A549 (cell line): ENCODE results near the gene RASL10B. TPM values are rescaled to one million over a fixed set of nuclear protein-coding genes. Genes with fewer than 3 reads are reported as not detected.

ENCODE experiments used
- ATAC-seq, 2 experiments: fragments of 200-7000 bp in 1 of 2; fragments of >200 bp in 1 of 2; cut with Nextera tagmentation in 1 of 2; cut with Tn5 transposase in 1 of 2; 3 replicates each; pipeline versions ENCODE4 v1.8.0 to v1.9.1; 2018 to 2020; ENCODE audit warnings: mild to moderate bottlenecking in 1 of 2, moderate library complexity in 1 of 2
- CTCF ChIA-PET: fragments of 300-600 bp; sonication (Branson Sonifier 250); formaldehyde crosslinking; extraction: SDS; loops from one replicate; lab custom pipeline; 2021; ENCODE audit warnings: antibody characterized with exemption, inconsistent platforms; lab: Yijun Ruan, JAX
- POLR2A ChIA-PET: fragments of 350-600 bp; formaldehyde crosslinking; extraction: SDS; loops from one replicate; lab custom pipeline; 2021; ENCODE audit warnings: antibody characterized with exemption, inconsistent platforms; lab: Yijun Ruan, JAX
- DNase-seq, 2 experiments: peaks; one replicate each; pipeline versions ENCODE4 v3.0.0 to v3.0.0-alpha.2; 2011 to 2016; ENCODE audit warnings: low read depth in 1 of 2, low spot score in 1 of 2
- FAIRE-seq: peaks from 2 replicates; lab custom pipeline; 2011; peaks lifted over from hg19 to GRCh38; lab: Jason Lieb, UNC
- H3K27ac ChIP-seq, 2 experiments: fragments of >200 bp; sonication (Bioruptor Twin); formaldehyde crosslinking; 3 replicates each; pipeline ENCODE4 v1.5.1; 2016 to 2017
- H3K4me1 ChIP-seq: fragments of >200 bp; sonication (Bioruptor Twin); formaldehyde crosslinking; 3 replicates; pipeline ENCODE4 v1.6.1; 2016
- H3K4me2 ChIP-seq: fragments of >200 bp; sonication (Bioruptor Twin); formaldehyde crosslinking; 3 replicates; pipeline ENCODE4 v1.6.1; 2016
- H3K4me3 ChIP-seq: fragments of >200 bp; sonication (Bioruptor Twin); formaldehyde crosslinking; 3 replicates; pipeline ENCODE4 v1.5.1; 2016
- H3K9me3 ChIP-seq: fragments of >200 bp; sonication (Bioruptor Twin); formaldehyde crosslinking; 3 replicates; pipeline ENCODE4 v1.6.1; 2016
- CBX2 ChIP-seq: fragments of 200-600 bp; sonication (generic); IDR thresholded peaks from 2 replicates; pipeline ENCODE4 v1.6.1; 2016; ENCODE audit warnings: low read depth, mild to moderate bottlenecking, borderline replicate concordance
- CBX8 ChIP-seq: fragments of 200-600 bp; sonication (generic); IDR thresholded peaks from 2 replicates; pipeline ENCODE4 v1.6.1; 2016
- CTCF ChIP-seq: fragments of >200 bp; sonication (Bioruptor Twin); formaldehyde crosslinking; IDR thresholded peaks from 3 replicates; pipeline ENCODE4 v1.5.1; 2016
- E2F6 ChIP-seq: IDR thresholded peaks from 2 replicates; pipeline ENCODE4 v1.6.1; 2012; ENCODE audit warnings: low read depth, borderline replicate concordance
- EHF ChIP-seq: fragments of 250-450 bp; sonication (Bioruptor Pico); IDR thresholded peaks from 2 replicates; pipeline ENCODE4 v1.5.0; 2020; ENCODE audit warnings: mild to moderate bottlenecking
- FOXS1 ChIP-seq: fragments of 250-450 bp; sonication (Bioruptor Pico); IDR thresholded peaks from 2 replicates; pipeline ENCODE4 v1.5.0; 2020; ENCODE audit warnings: mild to moderate bottlenecking, moderate library complexity
- HDAC2 ChIP-seq: fragments of 200-600 bp; sonication (generic); IDR thresholded peaks from 2 replicates; pipeline ENCODE4 v1.6.1; 2016
- HES2 ChIP-seq: fragments of >200 bp; sonication (Bioruptor Twin); formaldehyde crosslinking; IDR thresholded peaks from 2 replicates; pipeline ENCODE4 v1.6.1; 2016
- HMGXB4 ChIP-seq: fragments of 250-450 bp; sonication (Bioruptor Pico); IDR thresholded peaks from 2 replicates; pipeline ENCODE4 v1.5.0; 2021; ENCODE audit warnings: mild to moderate bottlenecking, moderate library complexity, borderline replicate concordance
- HOXB13 ChIP-seq: fragments of 250-450 bp; sonication (Bioruptor Pico); IDR thresholded peaks from 2 replicates; pipeline ENCODE4 v1.5.0; 2020; ENCODE audit warnings: low read depth, mild to moderate bottlenecking, moderate library complexity
- JUN ChIP-seq, 2 experiments: fragments of >200 bp; sonication (Bioruptor Twin); formaldehyde crosslinking; IDR thresholded peaks; 2 replicates in 1 of 2; 3 replicates in 1 of 2; pipeline ENCODE4 v1.6.1; 2016 to 2017
- NFE2L2 ChIP-seq: fragments of 150-350 bp; conservative IDR thresholded peaks from 2 replicates; pipeline ENCODE4 v1.6.1; 2014; ENCODE audit warnings: low read length
- NPAS2 ChIP-seq: fragments of 250-450 bp; sonication (Bioruptor Pico); IDR thresholded peaks from 2 replicates; pipeline ENCODE4 v1.8.0; 2022; ENCODE audit warnings: mild to moderate bottlenecking, moderate library complexity, borderline replicate concordance
- PBX3 ChIP-seq: IDR thresholded peaks from 2 replicates; pipeline ENCODE4 v1.6.1; 2012
- POLR2AphosphoS2 ChIP-seq: conservative IDR thresholded peaks from 2 replicates; pipeline ENCODE4 v1.6.1; 2012; ENCODE audit warnings: low read length, improper control_type of control experiment, inconsistent platforms
- RCOR1 ChIP-seq: fragments of 150-350 bp; IDR thresholded peaks from 2 replicates; pipeline ENCODE4 v1.6.1; 2014; ENCODE audit warnings: antibody characterized with exemption, low read length, low read depth
- REST ChIP-seq: fragments of 200-600 bp; sonication (generic); IDR thresholded peaks from 2 replicates; pipeline ENCODE4 v1.6.1; 2016; ENCODE audit warnings: antibody characterized with exemption, mild to moderate bottlenecking, moderate library complexity
- SREBF2 ChIP-seq: fragments of 450-650 bp; IDR thresholded peaks from 2 replicates; pipeline ENCODE4 v1.6.1; 2014; ENCODE audit warnings: mild to moderate bottlenecking, moderate library complexity
- TFCP2L1 ChIP-seq: fragments of 250-450 bp; sonication (Bioruptor Pico); IDR thresholded peaks from 2 replicates; pipeline ENCODE4 v1.5.0; 2021; ENCODE audit warnings: mild to moderate bottlenecking
- ZFP36 ChIP-seq: fragments of 450-650 bp; IDR thresholded peaks from 2 replicates; pipeline ENCODE4 v1.6.1; 2014; ENCODE audit warnings: borderline replicate concordance; ENCODE audit not compliant: partially characterized antibody
- ZNF302 ChIP-seq: fragments of 250-450 bp; sonication (Bioruptor Pico); IDR thresholded peaks from 2 replicates; pipeline ENCODE4 v1.9.0; 2021; ENCODE audit warnings: inconsistent platforms, mild to moderate bottlenecking, moderate library complexity
- WGBS: methylation state at CpG from one replicate; pipeline ENCODE4 v1.1.6; 2017; ENCODE audit errors: missing lambda C conversion rate; 5-methylcytosine and 5-hydroxymethylcytosine counted together
- polyA plus RNA-seq, 4 experiments: library from polyadenylated mRNA; depleted of rRNA in 3 of 4; stranded (reverse); fragments of >200 nt; fragmentation: RNase III in 1 of 4; extraction: RNeasy Plus Mini Kit Qiagen cat#74134 plus additional on column Dnase treatment in 1 of 4; gene quantifications; 2 replicates in 3 of 4; 3 replicates in 1 of 4; pipeline ENCODE4 v1.2.3, GENCODE V29; 2011 to 2017

RASL10B gene
- polyA plus RNA-seq, 2 of the 4 experiments (the other 2 are of a cell fraction): 0.05 to 0.26 TPM

- no peak for TF ChIP-seq REST
Measured at GRCh38 chr17:35715416-35715815, 16.0 kb upstream of the RASL10B start (continued).

GRCh38 chr17:35716173-35716572 is 15.3 kb upstream of the RASL10B start:
- TF ChIP-seq E2F6 (no peak), PBX3 (no peak), CBX2 (no peak), FOXS1 (CRISPR knock-in tag) (no peak), TFCP2L1 (CRISPR knock-in tag) (no peak), NFE2L2 (no peak)
- ATAC-seq: no peak
- no peak for DNase-seq
- no peaks in the 10 kb centered on the region for H3K9me3 ChIP-seq
- no peaks in the 10 kb centered on the region for H3K4me1 ChIP-seq
- ChIA-PET CTCF (interaction anchor here (1.2 to 27.6 kb wide), 5 partner anchors 11 to 48 kb away, joined by 3 to 377 read pairs (median 4); partner anchors contain the start of gene GAS2L2), POLR2A (interaction anchor here (1.4 kb wide), 1 partner anchor 48 kb away, joined by 3 read pairs; no protein-coding TSS in a partner anchor)
- H3K4me3 ChIP-seq: no peak overlapping the region
- no peak for FAIRE-seq
- WGBS: 87% methylated on average over 3 of the region's 3 CpGs
- H3K27ac ChIP-seq: no peak overlapping the region
- H3K4me2 ChIP-seq: no peak overlapping the region

- Histone ChIP-seq H3K4me2 (no peak overlapping the region), H3K27ac (no peak overlapping the region), H3K4me1 (no peaks in the 10 kb centered on the region), H3K9me3 (no peaks in the 10 kb centered on the region), H3K4me3 (no peak overlapping the region)
- FAIRE-seq: no peak
- ChIA-PET POLR2A (interaction anchor here (1.4 kb wide), 1 partner anchor 47 kb away, joined by 3 read pairs; no protein-coding TSS in a partner anchor), CTCF (interaction anchor here (1.1 to 27.6 kb wide), 8 partner anchors 10 to 120 kb away, joined by 4 to 377 read pairs (median 5); partner anchors contain the start of gene GAS2L2)
- ATAC-seq: no peak
- no peak for DNase-seq
- 87% methylated on average over 4 of the region's 4 CpGs for WGBS
- TF ChIP-seq CTCF (no peak), EHF (CRISPR knock-in tag) (no peak), CBX8 (no peak), RCOR1 (no peak), HES2 (no peak), JUN (IDR thresholded peaks at IDR 0.05) (no peak), HOXB13 (CRISPR knock-in tag) (no peak), HDAC2 (no peak), FOXS1 (CRISPR knock-in tag) (no peak), NPAS2 (no peak), REST (no peak), ZFP36 (no peak), SREBF2 (no peak), ZNF302 (no peak), HMGXB4 (CRISPR knock-in tag) (no peak), POLR2AphosphoS2 (no peak)
Measured at GRCh38 chr17:35716897-35717465, 14.5 kb upstream of the RASL10B start.
